Stimulated activated CD4-positive, alpha-beta T cell treated with anti-CD3 and anti-CD28 coated beads, Interleukin-15, amount 100 ng/mL, for 1 hour (primary cell): ENCODE results near the gene CRYBG1.
"Not testable (repeated sequence)": the region's sequence is repeated elsewhere in the genome, so short reads cannot be mapped to it uniquely, and the experiment has no call there.

Experiments used
- DNase-seq, 2 donors: peaks; one replicate each; pipeline ENCODE4 v3.0.0-alpha.2; 2020; ENCODE audit warnings: low read depth in 1 of 2, low spot score in 1 of 2

CRYBG1 gene

GRCh38 chr6:106496823-106497222 is 136.3 kb downstream of the CRYBG1 start:
- no peak for DNase-seq

DNA sequence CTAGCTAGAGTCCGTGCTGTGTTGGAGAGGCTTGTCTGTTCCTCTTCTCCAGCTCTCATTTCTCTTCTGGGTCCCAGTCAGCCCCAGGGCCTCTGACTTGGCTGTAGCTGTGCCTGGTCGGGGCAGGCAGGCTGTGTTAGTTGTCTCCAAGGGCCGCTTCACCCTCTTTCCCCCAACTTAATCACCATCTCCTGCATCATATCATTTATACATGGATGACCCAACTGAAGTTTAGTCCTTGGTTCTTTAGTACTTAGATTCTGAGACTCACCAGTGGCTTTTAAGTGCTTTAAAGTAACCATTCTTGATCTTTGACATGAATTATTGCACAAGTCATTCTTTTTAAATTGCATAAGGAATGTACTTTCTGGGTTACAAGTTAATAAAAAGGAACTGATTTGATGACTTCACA is 141.4 kb downstream of the CRYBG1 start:
- DNase-seq: no peak

GRCh38 chr6:106502559-106502958 is 142.0 kb downstream of the CRYBG1 start:
- DNase-seq: no peak

DNA sequence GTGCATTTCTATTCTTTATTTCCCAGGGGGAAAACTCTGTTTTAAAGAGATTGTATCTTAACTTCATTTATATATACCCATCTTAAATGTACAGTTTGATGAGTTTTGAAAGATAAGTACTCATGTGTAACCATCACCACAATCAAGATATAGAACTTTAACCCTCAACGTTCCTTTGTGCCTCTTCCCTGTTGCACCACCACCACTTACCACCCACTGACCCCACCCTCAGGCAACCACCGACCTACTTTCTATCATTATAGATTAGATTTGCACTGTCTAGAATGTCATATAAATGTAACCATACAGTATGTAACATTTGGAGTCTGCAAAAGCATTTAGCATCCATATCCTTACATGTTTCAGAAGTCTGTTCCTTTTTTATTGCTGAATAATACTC is 147.8 kb downstream of the CRYBG1 start:
- DNase-seq: no peak

DNA sequence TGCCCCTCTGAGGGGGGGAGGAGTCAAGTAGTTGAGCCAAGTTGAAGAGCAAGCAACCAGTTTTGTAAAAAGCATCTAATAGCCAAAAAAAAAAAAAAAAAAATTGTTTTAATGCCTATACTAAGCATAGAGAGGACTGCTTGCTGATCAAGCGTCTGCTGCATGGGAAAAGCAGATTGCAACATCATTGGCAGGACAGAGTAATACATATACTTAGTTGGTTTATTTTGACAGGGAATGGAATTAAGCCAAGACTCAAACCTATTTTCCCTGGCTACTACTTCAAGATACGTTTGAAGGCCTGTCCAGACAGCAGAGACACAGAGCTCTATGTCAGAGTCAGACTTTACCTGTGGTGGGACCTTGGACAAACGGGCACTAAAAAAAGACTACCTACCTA is 148.3 kb downstream of the CRYBG1 start:
- no peak for DNase-seq

DNA sequence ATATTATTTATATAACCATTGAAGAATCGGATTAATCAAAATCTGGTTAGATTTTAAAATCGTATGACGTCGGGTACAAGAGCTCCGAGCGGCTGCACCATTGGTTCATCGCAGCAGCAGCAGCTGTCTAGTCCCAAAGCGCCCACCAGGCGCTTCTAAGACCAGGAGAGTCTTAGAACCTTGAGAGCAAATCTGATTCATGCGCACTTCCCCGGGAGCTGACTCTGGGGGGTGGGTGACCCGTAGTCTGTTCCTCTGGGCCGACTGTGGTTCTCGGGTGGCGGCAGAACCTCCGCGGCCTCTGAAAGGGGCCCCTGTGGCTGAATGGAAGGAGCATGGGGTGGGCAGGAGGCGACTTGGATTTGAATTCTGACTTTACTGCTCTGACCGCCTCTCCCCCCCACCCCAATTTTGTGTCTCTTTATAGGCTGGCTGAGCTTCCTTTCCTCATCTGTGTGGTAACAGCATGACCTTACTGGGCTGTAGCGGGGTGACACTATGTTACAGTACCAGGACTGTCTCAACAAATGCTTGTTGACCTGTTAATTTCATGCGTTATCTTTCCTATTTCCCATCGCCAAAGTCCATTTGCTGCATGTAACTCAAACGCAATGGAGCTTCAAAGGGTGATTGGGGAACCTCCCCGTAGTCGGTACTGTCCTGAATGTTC is 149.0 kb downstream of the CRYBG1 start:
- DNase-seq: no peak

DNA sequence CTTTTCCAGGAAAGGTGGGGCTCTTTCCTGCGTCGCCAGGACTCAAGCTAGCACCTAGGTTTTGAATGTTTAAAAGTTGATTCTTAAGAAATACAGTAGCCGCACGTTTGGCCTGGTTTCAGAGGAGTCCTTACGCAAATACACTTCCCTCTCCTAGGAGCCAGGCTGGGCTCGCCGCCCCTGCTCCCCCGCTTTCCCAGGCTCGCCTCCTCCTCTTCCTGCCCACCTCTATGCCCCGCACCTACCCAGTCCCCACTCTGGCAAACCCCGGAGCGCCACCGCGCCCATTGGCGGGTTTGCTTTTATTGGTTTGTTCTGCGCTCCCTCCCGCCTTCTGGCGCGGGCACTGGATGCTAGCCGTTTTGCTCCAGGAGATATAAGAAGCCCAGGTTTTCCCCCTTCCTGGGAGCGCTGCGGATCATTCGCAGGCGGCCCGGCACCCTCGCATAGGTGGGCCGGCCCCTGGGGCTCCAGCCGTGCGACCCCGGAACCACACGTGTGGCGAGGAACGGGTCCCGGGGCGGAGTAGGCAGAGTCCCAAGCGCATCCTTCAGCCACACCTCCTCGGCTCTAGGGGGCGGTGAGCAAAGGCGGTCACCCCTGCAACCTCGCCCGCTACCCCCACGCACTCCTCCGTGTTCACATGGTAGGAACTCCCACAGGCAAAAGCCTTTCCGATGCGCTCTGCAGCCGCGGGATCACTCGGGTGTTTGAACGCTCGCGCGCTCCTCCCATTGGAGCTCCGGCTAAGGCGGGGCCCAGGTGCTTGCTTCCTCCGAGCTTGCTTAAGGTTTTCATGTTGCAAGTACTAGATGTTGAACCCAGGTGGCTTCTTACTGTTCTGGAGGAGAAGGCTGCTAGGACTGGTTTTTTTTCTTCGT is 149.8 kb downstream of the CRYBG1 start:
- DNase-seq: peak; percentile 31 to 42

DNA sequence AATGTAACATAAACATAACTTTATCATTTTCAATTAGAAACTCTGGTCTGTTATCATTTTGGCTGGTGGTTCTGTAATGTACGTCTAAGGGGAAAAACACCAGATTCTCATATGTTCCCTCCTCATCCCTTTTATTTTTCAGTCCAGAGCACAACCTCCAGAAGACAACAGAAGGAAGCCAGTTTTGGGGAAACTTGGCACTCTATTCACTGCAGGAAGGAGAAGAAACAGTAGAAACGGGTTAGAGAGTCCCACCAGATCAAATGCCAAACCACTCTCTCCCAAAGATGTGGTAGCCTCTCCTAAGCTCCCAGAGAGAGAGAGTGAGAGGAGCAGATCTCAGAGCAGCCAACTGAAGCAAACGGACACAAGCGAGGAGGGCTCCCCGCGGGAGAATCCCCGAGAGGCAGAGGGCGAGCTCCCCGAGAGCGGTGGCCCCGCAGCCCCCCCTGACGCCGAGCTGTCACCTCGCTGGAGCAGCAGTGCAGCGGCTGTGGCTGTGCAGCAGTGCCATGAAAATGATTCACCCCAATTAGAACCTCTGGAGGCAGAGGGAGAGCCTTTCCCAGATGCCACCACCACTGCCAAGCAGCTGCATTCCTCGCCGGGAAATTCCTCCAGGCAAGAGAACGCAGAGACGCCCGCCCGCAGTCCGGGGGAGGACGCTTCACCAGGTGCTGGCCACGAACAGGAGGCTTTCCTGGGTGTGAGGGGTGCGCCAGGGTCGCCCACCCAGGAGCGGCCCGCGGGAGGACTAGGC is 151.0 kb downstream of the CRYBG1 start:
- DNase-seq: no peak

DNA sequence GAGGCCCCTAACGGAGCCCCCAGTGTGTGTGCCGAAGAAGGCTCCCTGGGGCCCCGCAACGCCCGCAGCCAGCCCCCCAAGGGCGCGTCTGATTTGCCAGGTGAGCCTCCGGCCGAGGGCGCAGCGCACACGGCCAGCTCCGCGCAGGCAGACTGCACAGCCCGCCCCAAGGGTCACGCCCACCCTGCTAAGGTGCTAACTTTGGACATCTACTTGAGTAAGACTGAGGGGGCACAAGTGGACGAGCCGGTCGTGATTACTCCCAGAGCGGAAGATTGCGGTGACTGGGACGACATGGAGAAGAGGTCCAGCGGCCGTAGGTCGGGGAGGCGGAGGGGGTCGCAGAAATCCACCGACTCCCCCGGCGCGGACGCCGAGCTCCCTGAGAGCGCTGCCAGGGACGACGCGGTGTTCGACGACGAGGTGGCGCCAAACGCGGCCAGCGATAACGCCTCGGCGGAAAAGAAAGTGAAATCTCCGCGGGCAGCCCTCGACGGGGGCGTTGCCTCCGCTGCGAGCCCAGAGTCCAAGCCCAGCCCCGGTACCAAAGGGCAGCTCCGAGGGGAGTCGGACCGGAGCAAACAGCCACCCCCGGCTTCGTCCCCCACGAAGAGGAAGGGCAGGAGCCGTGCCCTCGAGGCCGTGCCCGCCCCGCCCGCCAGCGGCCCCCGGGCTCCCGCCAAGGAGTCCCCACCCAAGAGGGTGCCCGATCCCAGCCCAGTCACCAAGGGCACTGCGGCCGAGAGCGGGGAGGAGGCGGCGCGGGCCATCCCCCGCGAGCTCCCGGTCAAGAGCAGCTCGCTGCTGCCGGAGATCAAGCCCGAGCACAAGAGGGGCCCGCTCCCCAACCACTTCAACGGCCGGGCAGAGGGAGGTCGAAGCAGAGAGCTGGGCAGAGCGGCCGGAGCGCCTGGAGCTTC is 151.8 kb downstream of the CRYBG1 start:
- peak; percentile 53 to 58 for DNase-seq

DNA sequence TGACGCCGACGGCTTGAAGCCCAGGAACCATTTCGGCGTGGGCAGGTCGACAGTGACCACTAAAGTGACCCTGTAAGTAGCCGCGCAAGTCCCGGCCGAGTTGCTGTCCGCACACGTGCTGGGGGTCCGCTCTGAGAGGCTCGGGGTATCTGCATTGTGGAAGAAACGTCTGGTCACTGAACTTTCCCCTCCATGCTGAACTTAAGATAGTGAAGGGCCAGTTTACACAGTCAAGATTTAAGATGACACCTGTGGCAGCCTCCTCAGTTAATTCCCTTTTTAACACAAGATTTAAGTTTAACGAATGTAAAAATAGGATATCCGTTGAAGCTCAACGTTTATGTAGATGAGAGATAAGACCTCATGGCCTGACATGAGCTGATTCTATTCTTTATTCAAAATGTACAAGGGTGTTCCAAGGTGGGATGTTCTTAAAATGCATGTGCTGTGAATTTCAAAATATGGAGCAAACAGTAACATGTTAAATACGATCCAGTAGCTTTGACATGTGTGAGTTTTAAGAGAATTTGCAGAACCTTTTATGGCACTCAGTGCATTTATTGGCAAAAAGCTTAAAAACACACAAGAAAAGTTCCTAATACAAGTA is 152.6 kb downstream of the CRYBG1 start:
- no peak for DNase-seq

DNA sequence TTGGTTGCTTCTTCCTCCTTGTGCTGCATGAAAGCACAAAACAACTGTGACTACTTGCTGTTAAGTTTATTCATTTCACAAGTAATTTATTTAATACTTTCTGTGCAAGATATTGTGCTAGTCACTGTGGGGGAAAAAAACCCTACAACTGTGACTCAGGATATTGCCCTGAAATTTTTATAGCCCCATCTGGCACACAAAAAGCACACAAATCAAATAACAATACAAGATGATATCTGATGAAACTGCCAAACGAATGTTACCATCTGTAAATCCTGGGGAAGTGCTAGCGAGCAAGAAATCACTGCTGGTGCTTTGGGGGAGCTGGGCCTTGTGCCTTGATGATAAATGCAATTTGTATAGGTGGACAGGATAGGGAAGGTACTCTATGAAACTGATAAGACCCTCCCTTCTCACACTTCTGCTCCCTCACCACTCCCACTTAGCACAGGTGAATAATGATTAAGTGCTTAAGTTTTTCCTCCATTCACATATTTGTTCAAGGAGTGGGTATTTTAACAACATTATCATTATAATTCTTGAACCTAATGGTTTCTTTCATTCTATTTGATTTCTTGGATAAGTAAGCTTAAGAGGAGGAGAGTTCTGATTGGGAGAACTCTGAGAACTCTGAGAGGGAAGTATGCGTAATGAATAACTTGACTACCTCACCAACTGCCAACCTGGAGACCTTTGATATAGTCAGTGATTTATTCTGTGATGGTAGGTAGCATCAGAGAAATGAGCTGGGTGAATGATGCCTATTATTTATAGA is 153.5 kb downstream of the CRYBG1 start:
- DNase-seq: no peak

GRCh38 chr6:106514583-106514885 is 154.0 kb downstream of the CRYBG1 start:
- DNase-seq: no peak

DNA sequence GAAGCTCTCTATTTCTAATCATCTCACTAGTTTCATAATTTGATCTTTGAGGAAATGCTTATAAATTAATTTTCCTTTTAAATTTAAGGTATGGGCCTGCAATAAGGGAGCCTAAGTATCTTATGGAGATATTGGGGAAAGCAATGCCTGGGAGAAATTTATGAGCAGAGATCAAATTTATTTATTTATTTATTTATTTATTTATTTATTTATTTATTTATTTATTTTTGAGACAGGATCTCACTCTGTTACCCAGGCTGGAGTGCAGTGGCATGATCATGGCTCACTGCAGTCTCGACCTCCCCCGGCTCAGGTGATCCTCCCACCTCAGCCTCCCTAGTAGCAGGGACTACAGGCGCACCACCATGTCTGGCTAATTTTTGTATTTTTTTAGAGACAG is 155.1 kb downstream of the CRYBG1 start:
- DNase-seq: not testable (repeated sequence)

DNA sequence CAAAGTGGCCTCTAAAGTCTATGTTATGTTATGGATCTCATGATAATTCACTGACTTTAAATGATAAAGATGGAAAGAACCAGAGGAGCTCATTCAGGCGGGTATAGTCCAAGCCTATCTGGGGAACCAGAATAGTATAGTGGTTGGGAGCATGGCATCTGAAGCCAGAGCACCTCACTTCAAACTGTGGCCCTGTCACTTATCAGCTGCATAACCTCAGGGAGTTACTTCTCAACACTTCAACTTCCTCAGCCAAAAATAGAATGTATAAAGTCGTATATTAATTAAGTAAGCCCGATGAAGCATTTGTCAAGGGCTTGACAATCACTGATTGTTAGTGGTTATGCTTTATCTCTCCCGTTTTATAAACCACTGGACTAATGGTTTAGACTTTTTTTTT is 156.1 kb downstream of the CRYBG1 start:
- DNase-seq: no peak

DNA sequence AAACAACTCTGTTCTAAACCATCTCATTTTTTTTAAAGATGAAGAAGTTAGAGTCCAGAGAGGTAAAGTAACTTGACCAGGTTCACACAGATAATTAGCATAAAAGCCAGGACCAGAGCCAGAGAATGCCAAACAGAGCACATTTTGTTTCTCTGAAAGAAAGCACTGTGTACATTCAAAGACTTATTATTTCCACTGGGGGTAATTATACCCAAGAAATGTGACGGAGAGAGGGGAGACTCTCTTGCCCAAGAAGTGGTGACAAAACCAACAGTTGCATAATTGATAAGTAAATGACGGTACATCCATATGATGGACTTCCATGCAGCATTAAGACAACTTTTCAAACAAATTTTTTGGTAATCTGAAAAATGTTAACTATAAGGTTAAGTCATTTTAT is 157.2 kb downstream of the CRYBG1 start:
- no peak for DNase-seq

GRCh38 chr6:106518748-106519147 is 158.2 kb downstream of the CRYBG1 start:
- no peak for DNase-seq

GRCh38 chr6:106519460-106520394 is 159.2 kb downstream of the CRYBG1 start:
- DNase-seq: peak; percentile 43 to 45

- DNase-seq: peak; percentile 50 to 54
Observed at GRCh38 chr6:106520711-106521401, 160.3 kb downstream of the CRYBG1 start.
